ENCODE measurements around the gene BACH2.
"Not testable (repeated sequence)": the region's sequence is repeated elsewhere in the genome, so short reads cannot be mapped to it uniquely, and the experiment has no call there.

BACH2 gene

GRCh38 chr6:90296341-90297114 lies at the start of gene BACH2:
Gene BACH2, minus strand, starts transcription at chr6:90296843. Its CDS starts 287,999 bp downstream, at chr6:90008844.
- DNase-seq = peak; percentile 24 to 56

- DNase-seq = peak in 1 of 2 experiments; percentile 20
These were observed 46.9 kb upstream of the BACH2 start for GRCh38 chr6:90343576-90343975.

GRCh38 chr6:90338409-90338808 lies 41.8 kb upstream of the BACH2 start:
- DNase-seq = no peak

- DNase-seq = no peak
These were observed 39.8 kb upstream of the BACH2 start for GRCh38 chr6:90336388-90336947.

GRCh38 chr6:90333928-90334327 lies 37.3 kb upstream of the BACH2 start:
- DNase-seq = no peak

- not testable (repeated sequence) for DNase-seq
These were observed 36.4 kb upstream of the BACH2 start for GRCh38 chr6:90332978-90333543.

- DNase-seq = no peak
These were observed 32.9 kb upstream of the BACH2 start for GRCh38 chr6:90329386-90330077.

- no peak for DNase-seq
These were observed 31.4 kb upstream of the BACH2 start for GRCh38 chr6:90328004-90328403.

- no peak for DNase-seq
These were observed 29.9 kb upstream of the BACH2 start for GRCh38 chr6:90326404-90327057.

- DNase-seq = no peak
These were observed 27.1 kb upstream of the BACH2 start for GRCh38 chr6:90323706-90324105.

- no peak for DNase-seq
These were observed 26.4 kb upstream of the BACH2 start for GRCh38 chr6:90322976-90323474.

GRCh38 chr6:90319979-90320685 lies 23.5 kb upstream of the BACH2 start:
- DNase-seq = no peak

GRCh38 chr6:90319044-90319443 lies 22.4 kb upstream of the BACH2 start:
- DNase-seq = no peak

GRCh38 chr6:90315986-90316385 lies 19.3 kb upstream of the BACH2 start:
- DNase-seq = no peak

GRCh38 chr6:90315354-90315950 lies 18.8 kb upstream of the BACH2 start:
- no peak for DNase-seq

- DNase-seq = no peak
These were observed 17.9 kb upstream of the BACH2 start for GRCh38 chr6:90314514-90314913.

GRCh38 chr6:90311569-90311968 lies 14.9 kb upstream of the BACH2 start:
- DNase-seq = no peak

- DNase-seq = no peak
These were observed 9.3 kb upstream of the BACH2 start for GRCh38 chr6:90305800-90306448.

- DNase-seq = no peak
These were observed 7.7 kb upstream of the BACH2 start for GRCh38 chr6:90304308-90304707.

- no peak for DNase-seq
These were observed 6.4 kb upstream of the BACH2 start for GRCh38 chr6:90303039-90303438.

- DNase-seq = no peak
These were observed 5.7 kb upstream of the BACH2 start for GRCh38 chr6:90302320-90302719.

All from SW 1271 (cell line).